ENCODE data around the gene ZNF565. TPM values are rescaled to one million over a fixed set of nuclear protein-coding genes. Genes with fewer than 3 reads are reported as not detected.

ZNF565 gene
- total and polyA plus RNA-seq, 10 of the 15 experiments (the other 5 are each of a cell fraction or from before 2014, with no cell fraction given): 0.72 to 2.2 (median 1.8) TPM

GRCh38 chr19:36136964-36137686 lies 77.3 kb downstream of the ZNF565 start:
- ATAC-seq (no peak), FAIRE-seq (no peak), DNase-seq (ENCODE audit: low read depth, low spot score) (no peak)
- in situ Hi-C loops (cut with MboI): loop anchor here (10.0 kb wide), 1 partner anchor 1458 kb away; the partner anchor contains the start of genes ZNF540 and ZNF571
- WGBS (ENCODE audit: insufficient coverage, insufficient replicate concordance, low lambda C conversion rate, missing lambda C conversion rate): 62% methylated on average over 12 of the region's 12 CpGs
- Histone ChIP-seq H3K4me1 (ENCODE audit: control insufficient read depth, insufficient read depth, low read length) (peaks cover 10% of the 10 kb centered on the region; the same call in 1 of the 2 replicates), H2AFZ (ENCODE audit: control insufficient read depth, low read depth, low read length) (no peak overlapping the region), H3K9me3 (replicated peaks; ENCODE audit: control insufficient read depth, insufficient read depth, low read length) (no peaks in the 10 kb centered on the region), H3K9ac (ENCODE audit: control insufficient read depth, insufficient read depth, low read length) (no peak overlapping the region), H3K4me2 (ENCODE audit: control insufficient read depth, insufficient read depth) (no peak overlapping the region), H3K27ac (ENCODE audit: control insufficient read depth, insufficient read depth) (no peak overlapping the region), H4K20me1 (ENCODE audit: control insufficient read depth, insufficient read depth) (peaks cover 6% of the 10 kb centered on the region), H3K79me2 (ENCODE audit: control insufficient read depth, insufficient read depth, low read length) (peaks cover 16% of the 10 kb centered on the region), H3K4me3 (no peak overlapping the region), H3K27me3 (replicated peaks in 1 of 2; ENCODE audit: control insufficient read depth in 2 of 2, insufficient read depth in 2 of 2, low read length in 1 of 2) (no peaks in the 10 kb centered on the region), H3K36me3 (ENCODE audit: control insufficient read depth in 2 of 2, insufficient read depth in 2 of 2, low read length in 1 of 2) (no peaks in the 10 kb centered on the region)
- ChIA-PET RAD21 (ENCODE audit: unreplicated experiment) (interaction anchor here (1.8 kb wide), 1 partner anchor 9 kb away, joined by 6 read pairs; no protein-coding TSS in a partner anchor), SMC1A (ENCODE audit: uncharacterized antibody, unreplicated experiment) (interaction anchor here (1.3 to 1.4 kb wide), 3 partner anchors 9 to 37 kb away, joined by 3 to 5 read pairs (median 3); partner anchors contain the start of genes POLR2I and TBCB), POLR2A (interaction anchor here (1.5 kb wide), 1 partner anchor 8 kb away, joined by 4 read pairs; no protein-coding TSS in a partner anchor), CTCF (interaction anchor here (6.3 kb wide), 1 partner anchor 9 kb away, joined by 37 read pairs; no protein-coding TSS in a partner anchor)
- intact Hi-C loops (cut with micrococcal nuclease; ENCODE audit: unreplicated experiment): no loop called here
- no TSS peak for BruUV-seq (replicated peaks)
- TF ChIP-seq ZBTB4 (CRISPR knock-in tag; IDR thresholded peaks at IDR 0.05) (no peak), HDGF (IDR thresholded peaks at IDR 0.05) (no peak), CEBPZ (IDR thresholded peaks at IDR 0.05; ENCODE audit: low read depth, low read length) (no peak), POLR2AphosphoS5 (IDR thresholded peaks at IDR 0.05; ENCODE audit: low read length) (no peak), CHD1 (IDR thresholded peaks at IDR 0.05; ENCODE audit: low read depth, low read length) (no peak), TCF7 (IDR thresholded peaks at IDR 0.05; ENCODE audit: borderline replicate concordance) (no peak), HCFC1 (IDR thresholded peaks at IDR 0.05; ENCODE audit: low read length) (no peak), MXI1 (IDR thresholded peaks at IDR 0.05; ENCODE audit: low read depth, low read length) (no peak), PAX8 (IDR thresholded peaks at IDR 0.05) (no peak), BACH1 (IDR thresholded peaks at IDR 0.05; ENCODE audit: borderline replicate concordance) (no peak), PML (IDR thresholded peaks at IDR 0.05; ENCODE audit: low read length) (no peak), E2F4 (IDR thresholded peaks at IDR 0.05; ENCODE audit: low read depth, low read length) (no peak), IKZF1 (conservative IDR thresholded peaks at IDR 0.05) (no peak), SMC3 (IDR thresholded peaks at IDR 0.05; ENCODE audit: borderline replicate concordance, low read length) (no peak)
